Suprapubic skin (tissue), 4 donors: ENCODE measurements around the gene HNRNPF. TPM values are rescaled to one million over a fixed set of nuclear protein-coding genes. Genes with fewer than 3 reads are reported as not detected.
"Not testable (repeated sequence)": the region's sequence is repeated elsewhere in the genome, so short reads cannot be mapped to it uniquely, and the experiment has no call there.

ENCODE experiments used
- DNase-seq, 2 donors: peaks; one replicate each; pipeline ENCODE4 v3.0.0-alpha.2; 2019; ENCODE audit warnings: low spot score in 2 of 2
- H3K27ac ChIP-seq: fragments of 200-600 bp; sonication (generic); one replicate; pipeline ENCODE4 v1.5.1; 2019
- H3K27me3 ChIP-seq: fragments of 200-600 bp; sonication (generic); one replicate; pipeline ENCODE4 v1.5.1; 2019
- H3K36me3 ChIP-seq: fragments of 200-600 bp; sonication (generic); one replicate; pipeline ENCODE4 v1.5.1; 2019
- H3K4me1 ChIP-seq: fragments of 200-600 bp; sonication (generic); one replicate; pipeline ENCODE4 v1.5.1; 2019
- H3K4me3 ChIP-seq: fragments of 200-600 bp; sonication (generic); one replicate; pipeline ENCODE4 v1.5.1; 2019; ENCODE audit warnings: mild to moderate bottlenecking
- H3K9me3 ChIP-seq: fragments of 200-600 bp; sonication (generic); one replicate; pipeline ENCODE4 v1.5.1; 2019
- EP300 ChIP-seq: sonication (generic); formaldehyde crosslinking; IDR thresholded peaks from one replicate; pipeline ENCODE4 v1.6.1; 2017; ENCODE audit warnings: antibody characterized with exemption
- POLR2A ChIP-seq, 2 donors: fragments of 450-650 bp; IDR thresholded peaks; one replicate each; pipeline ENCODE4 v1.6.1; 2017; ENCODE audit warnings: antibody characterized with exemption in 2 of 2, mild to moderate bottlenecking in 2 of 2, moderate library complexity in 2 of 2
- POLR2AphosphoS5 ChIP-seq, 3 donors: sonication (generic); formaldehyde crosslinking; IDR thresholded peaks; one replicate each; pipeline ENCODE4 v1.6.1; 2017; ENCODE audit warnings: antibody characterized with exemption in 3 of 3
- WGBS: methylation state at CpG from one replicate; pipeline ENCODE4 v1.1.5; 2018; 5-methylcytosine and 5-hydroxymethylcytosine counted together
- total RNA-seq, 4 donors: library from RNA; depleted of rRNA; stranded (reverse); fragments of >200 nt; gene quantifications; one replicate each; pipeline ENCODE4 v1.1.0, GENCODE V29; 2016
- TF ChIP-seq, protein P1 (sequence below), 2 donors: fragments of 200-600 bp in 1 of 2; fragments of 450-650 bp in 1 of 2; sonication (generic) in 1 of 2; IDR thresholded peaks; one replicate each; pipeline ENCODE4 v1.5.1; 2016 to 2019; ENCODE audit warnings: antibody characterized with exemption in 2 of 2, mild to moderate bottlenecking in 1 of 2, moderate library complexity in 1 of 2

Gene HNRNPF
- total RNA-seq, 4 donors from 2014 or later = 180 to 248 (median 217) TPM

DNA sequence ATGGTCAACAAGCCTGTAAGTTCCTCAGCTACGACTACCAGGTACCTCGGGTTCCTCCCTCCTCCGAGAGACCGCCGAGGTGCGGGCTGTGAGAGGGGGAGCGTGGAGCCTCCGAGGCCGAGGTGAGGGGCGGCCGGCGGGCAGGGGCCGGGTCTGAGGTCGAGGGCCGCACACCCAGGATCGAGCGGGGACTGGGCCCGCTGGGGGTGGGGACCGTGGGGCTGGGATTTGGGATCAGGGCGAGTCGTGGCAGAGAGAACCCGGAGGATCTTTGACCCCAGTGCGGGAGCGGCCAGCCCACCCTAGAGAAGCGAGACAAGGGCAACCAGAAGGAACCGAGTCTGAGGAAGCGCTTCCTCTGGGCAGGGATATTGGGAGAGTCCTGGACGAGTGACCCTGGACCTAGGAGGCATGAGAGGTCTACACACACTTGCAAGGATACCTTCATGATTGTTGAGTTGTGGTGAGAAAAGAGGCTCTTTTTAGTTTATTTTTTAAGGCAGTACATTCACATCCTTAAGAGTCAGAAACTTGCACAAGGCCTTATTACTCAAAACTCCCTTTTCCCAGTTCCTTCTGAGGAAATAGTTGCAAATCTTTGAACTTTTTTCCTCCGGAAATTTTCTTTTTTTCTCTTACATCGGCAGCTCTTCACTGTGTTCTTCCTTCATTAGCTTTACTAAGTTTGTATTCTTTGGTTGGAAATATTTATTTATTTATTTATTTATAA, 28.3 kb upstream of the HNRNPF start:
- DNase-seq = no peak
- WGBS = 17% methylated on average over 5 of the region's 30 CpGs
- H3K27ac ChIP-seq = peak overlapping the region; percentile 98
- H3K27me3 ChIP-seq = no peaks in the 10 kb centered on the region
- TF ChIP-seq POLR2A (IDR thresholded peaks at IDR 0.05) = peak; percentile 13 to 23
- TF ChIP-seq, protein P1, sequence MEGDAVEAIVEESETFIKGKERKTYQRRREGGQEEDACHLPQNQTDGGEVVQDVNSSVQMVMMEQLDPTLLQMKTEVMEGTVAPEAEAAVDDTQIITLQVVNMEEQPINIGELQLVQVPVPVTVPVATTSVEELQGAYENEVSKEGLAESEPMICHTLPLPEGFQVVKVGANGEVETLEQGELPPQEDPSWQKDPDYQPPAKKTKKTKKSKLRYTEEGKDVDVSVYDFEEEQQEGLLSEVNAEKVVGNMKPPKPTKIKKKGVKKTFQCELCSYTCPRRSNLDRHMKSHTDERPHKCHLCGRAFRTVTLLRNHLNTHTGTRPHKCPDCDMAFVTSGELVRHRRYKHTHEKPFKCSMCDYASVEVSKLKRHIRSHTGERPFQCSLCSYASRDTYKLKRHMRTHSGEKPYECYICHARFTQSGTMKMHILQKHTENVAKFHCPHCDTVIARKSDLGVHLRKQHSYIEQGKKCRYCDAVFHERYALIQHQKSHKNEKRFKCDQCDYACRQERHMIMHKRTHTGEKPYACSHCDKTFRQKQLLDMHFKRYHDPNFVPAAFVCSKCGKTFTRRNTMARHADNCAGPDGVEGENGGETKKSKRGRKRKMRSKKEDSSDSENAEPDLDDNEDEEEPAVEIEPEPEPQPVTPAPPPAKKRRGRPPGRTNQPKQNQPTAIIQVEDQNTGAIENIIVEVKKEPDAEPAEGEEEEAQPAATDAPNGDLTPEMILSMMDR (IDR thresholded peaks at IDR 0.05) = no peak
- no peaks in the 10 kb centered on the region for H3K36me3 ChIP-seq
- peaks cover 10% of the 10 kb centered on the region for H3K4me1 ChIP-seq
- H3K4me3 ChIP-seq = peak overlapping the region; percentile 85
- no peaks in the 10 kb centered on the region for H3K9me3 ChIP-seq

- DNase-seq = peak; percentile 93 to 95
- Histone ChIP-seq H3K4me1 (peaks cover 10% of the 10 kb centered on the region), H3K4me3 (peak within 1 kb of the TSS; percentile 85), H3K36me3 (no peaks in the 10 kb centered on the region), H3K27me3 (no peaks in the 10 kb centered on the region), H3K9me3 (no peaks in the 10 kb centered on the region), H3K27ac (peak within 1 kb of the TSS; percentile 98)
- peak; percentile 15 to 95 (median 86) for TF ChIP-seq POLR2AphosphoS5 (IDR thresholded peaks at IDR 0.05)
- TF ChIP-seq, protein P1 (IDR thresholded peaks at IDR 0.05) = no peak
- no peak for TF ChIP-seq EP300
- TF ChIP-seq POLR2A (IDR thresholded peaks at IDR 0.05) = peak; percentile 73 to 85
- 0% methylated on average over 18 of the region's 69 CpGs for WGBS
Observed at GRCh38 chr10:43436291-43437140, 27.5 kb upstream of the HNRNPF start, which contains the start of gene ZNF487. TSS of gene ZNF487 (plus strand) at chr10:43437111. CDS start at chr10:43475814, 38,703 bp downstream.

DNA sequence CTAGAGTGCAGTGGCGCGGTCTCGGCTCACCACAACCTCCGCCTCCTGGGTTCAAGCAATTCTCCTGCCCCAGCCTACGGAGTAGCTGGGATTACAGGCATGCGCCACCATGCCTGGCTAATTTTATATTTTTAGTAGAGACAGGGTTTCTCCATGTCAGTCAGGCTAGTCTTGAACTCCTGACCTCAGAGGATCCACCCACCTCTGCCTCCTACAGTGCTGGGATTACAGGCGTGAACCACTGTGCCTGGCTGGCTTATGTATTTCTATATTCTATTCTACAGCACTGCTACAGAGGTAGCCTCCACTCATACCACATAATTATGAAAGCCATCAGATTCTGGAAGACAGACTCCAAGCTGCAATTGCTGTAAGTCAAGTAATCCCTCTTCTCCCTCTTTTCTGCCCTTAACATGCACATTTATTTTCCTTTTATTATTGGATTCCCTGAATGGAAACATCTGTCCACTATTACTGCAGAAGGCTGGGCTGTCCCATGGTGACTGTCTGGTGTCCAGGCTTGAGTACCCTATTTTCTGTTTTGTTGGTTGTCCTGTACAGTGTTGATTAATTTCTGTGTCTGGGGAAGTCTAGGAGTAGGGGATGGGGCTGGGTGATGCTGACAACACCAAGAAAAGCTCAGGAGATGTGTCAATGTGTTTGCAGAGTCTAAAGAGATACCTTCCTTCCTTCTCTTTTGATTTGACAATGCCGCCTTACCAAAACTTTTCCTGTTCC, 22.1 kb upstream of the HNRNPF start:
- 89% methylated on average over 8 of the region's 8 CpGs for WGBS
- no peaks in the 10 kb centered on the region for H3K36me3 ChIP-seq
- DNase-seq = no peak
- H3K27ac ChIP-seq = no peak overlapping the region
- H3K4me3 ChIP-seq = no peak overlapping the region
- H3K9me3 ChIP-seq = no peaks in the 10 kb centered on the region
- TF ChIP-seq, protein P1 (IDR thresholded peaks at IDR 0.05) = no peak
- no peak for TF ChIP-seq POLR2A (IDR thresholded peaks at IDR 0.05)
- TF ChIP-seq POLR2AphosphoS5 (IDR thresholded peaks at IDR 0.05) = no peak
- no peak for TF ChIP-seq EP300
- no peaks in the 10 kb centered on the region for H3K27me3 ChIP-seq
- peaks cover 4% of the 10 kb centered on the region for H3K4me1 ChIP-seq

DNA sequence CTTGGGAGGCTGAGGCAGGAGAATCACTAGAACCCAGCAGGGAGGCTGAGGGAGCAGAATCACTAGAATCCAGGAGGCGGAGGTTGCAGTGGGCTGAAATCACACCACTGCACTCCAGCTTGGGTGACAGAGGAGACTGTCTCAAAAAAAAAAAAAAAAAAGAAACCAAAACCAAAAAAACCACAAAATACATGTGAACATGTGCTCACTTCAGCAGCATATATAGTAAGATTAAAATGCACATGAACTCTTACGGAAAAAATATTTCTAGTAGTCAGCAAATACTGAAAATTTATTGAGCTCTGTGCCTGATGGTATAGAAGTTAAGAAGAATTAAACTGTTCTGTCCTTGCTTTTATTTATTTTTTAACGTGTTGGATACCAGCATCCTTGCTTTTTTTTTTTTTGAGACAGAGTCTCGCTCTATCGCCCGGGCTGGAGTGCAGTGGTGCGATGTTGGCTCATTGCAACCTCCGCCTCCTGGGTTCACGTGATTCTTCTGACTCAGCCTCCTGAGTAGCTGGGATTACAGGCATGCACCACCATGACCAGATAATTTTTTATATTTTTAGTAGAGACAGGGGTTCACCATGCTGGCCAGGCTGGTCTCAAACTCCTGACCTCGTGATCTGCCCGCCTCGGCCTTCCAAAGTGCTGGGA, 18.3 kb upstream of the HNRNPF start:
- no peaks in the 10 kb centered on the region for H3K36me3 ChIP-seq
- no peaks in the 10 kb centered on the region for H3K4me1 ChIP-seq
- H3K27me3 ChIP-seq = no peaks in the 10 kb centered on the region
- no peak overlapping the region for H3K4me3 ChIP-seq
- TF ChIP-seq EP300 (no peak), POLR2A (IDR thresholded peaks at IDR 0.05) (no peak), POLR2AphosphoS5 (IDR thresholded peaks at IDR 0.05) (no peak)
- TF ChIP-seq, protein P1 (IDR thresholded peaks at IDR 0.05) = no peak
- no peak for DNase-seq
- 90% methylated on average over 12 of the region's 12 CpGs for WGBS
- H3K27ac ChIP-seq = no peak overlapping the region
- no peaks in the 10 kb centered on the region for H3K9me3 ChIP-seq

- H3K36me3 ChIP-seq, H3K27ac ChIP-seq, H3K27me3 ChIP-seq, H3K9me3 ChIP-seq, H3K4me1 ChIP-seq, DNase-seq, H3K4me3 ChIP-seq: not testable (repeated sequence)
- 96% methylated on average over 12 of the region's 12 CpGs for WGBS
Observed at GRCh38 chr10:43426476-43426875, 17.5 kb upstream of the HNRNPF start.
